Left ventricle myocardium superior (tissue), 1 donor: ENCODE results near the gene NOP9. TPM values are rescaled to one million over a fixed set of nuclear protein-coding genes. Genes with fewer than 3 reads are reported as not detected.

ENCODE experiments used
- total RNA-seq: library from RNA; stranded (reverse); fragmentation: NEBNext Ultra II Directional; extraction: Animal tissue kit (Norgen Biotek cat#: 25700); gene quantifications from one replicate; pipeline ENCODE4 v1.2.1, GENCODE V29; 2021
- donor health status: DM: no; HTN: yes; CAD: no; lungs with severe emphysema.

The NOP9 gene
- total RNA-seq, 1 donor from 2014 or later, result 25.5 TPM

Other genes with a start within 250 kb of the NOP9 start
- gene CARMIL3, start 247.8 kb upstream of the NOP9 start, total RNA-seq, result 0.12 TPM
- gene CPNE6, start 228.3 kb upstream of the NOP9 start, total RNA-seq, result not detected
- gene PCK2, start 205.5 kb upstream of the NOP9 start, total RNA-seq, result 3.0 TPM
- 85.8 TPM for gene DCAF11, start 185.1 kb upstream of the NOP9 start, total RNA-seq
- gene NRL, start 184.9 kb upstream of the NOP9 start, total RNA-seq, result 0.77 TPM
- 140 TPM for gene FITM1, start 169.2 kb upstream of the NOP9 start, total RNA-seq
- 137 TPM for gene PSME1, start 163.7 kb upstream of the NOP9 start, total RNA-seq
- 16.4 TPM for gene EMC9, start 158.3 kb upstream of the NOP9 start, total RNA-seq
- gene PSME2, start 153.2 kb upstream of the NOP9 start, total RNA-seq, result 92.6 TPM
- gene RNF31, start 152.4 kb upstream of the NOP9 start, total RNA-seq, result 42.8 TPM
- gene IRF9, start 138.6 kb upstream of the NOP9 start, total RNA-seq, result 27.6 TPM
- gene REC8, start 127.8 kb upstream of the NOP9 start, total RNA-seq, result 3.2 TPM
- gene IPO4, start 111.0 kb upstream of the NOP9 start, total RNA-seq, result 14.9 TPM
- 19.2 TPM for gene TM9SF1, start 104.4 kb upstream of the NOP9 start, total RNA-seq
- 0.25 TPM for gene TSSK4, start 94.2 kb upstream of the NOP9 start, total RNA-seq
- gene CHMP4A, start 86.4 kb upstream of the NOP9 start, total RNA-seq, result 30.1 TPM
- gene MDP1, start 83.8 kb upstream of the NOP9 start, total RNA-seq, result 15.4 TPM
- gene NEDD8, start 67.5 kb upstream of the NOP9 start, total RNA-seq, result 225 TPM
- 29.0 TPM for gene GMPR2, start 66.9 kb upstream of the NOP9 start, total RNA-seq
- gene TINF2, start 57.2 kb upstream of the NOP9 start, total RNA-seq, result 34.5 TPM
- 2.7 TPM for gene TGM1, start 36.7 kb upstream of the NOP9 start, total RNA-seq
- 19.4 TPM for gene RABGGTA, start 28.3 kb upstream of the NOP9 start, total RNA-seq
- 5.9 TPM for gene DHRS1, start 70 bp upstream of the NOP9 start, total RNA-seq
- gene CIDEB, start 8.1 kb downstream of the NOP9 start, total RNA-seq, result 3.9 TPM
- gene LTB4R2, start 10.3 kb downstream of the NOP9 start, total RNA-seq, result 1.5 TPM
- gene LTB4R, start 11.7 kb downstream of the NOP9 start, total RNA-seq, result 1.6 TPM
- 26.5 TPM for gene ADCY4, start 35.2 kb downstream of the NOP9 start, total RNA-seq
- 3.5 TPM for gene RIPK3, start 40.1 kb downstream of the NOP9 start, total RNA-seq
- 21.7 TPM for gene NFATC4, start 68.3 kb downstream of the NOP9 start, total RNA-seq
- gene NYNRIN, start 99.2 kb downstream of the NOP9 start, total RNA-seq, result 7.3 TPM
- gene CBLN3, start 129.8 kb downstream of the NOP9 start, total RNA-seq, result 2.3 TPM
- gene KHNYN, start 130.1 kb downstream of the NOP9 start, total RNA-seq, result 25.1 TPM
- 86.8 TPM for gene SDR39U1, start 142.9 kb downstream of the NOP9 start, total RNA-seq
- gene CMA1, start 208.4 kb downstream of the NOP9 start, total RNA-seq, result 0.47 TPM